NCI-H2029 (cell line): ENCODE data around the gene CLDN11.

Source experiments
- DNase-seq: peaks from one replicate; lab custom pipeline; 2025; lab: John Stamatoyannopoulos, UW

The CLDN11 gene

GRCh38 chr3:170470063-170471016, 51.7 kb downstream of the CLDN11 start:
- DNase-seq = no peak

- no peak for DNase-seq
These were observed 52.5 kb downstream of the CLDN11 start for GRCh38 chr3:170471149-170471548.

GRCh38 chr3:170473358-170473757, 54.7 kb downstream of the CLDN11 start:
- DNase-seq = no peak

- DNase-seq = no peak
These were observed 56.5 kb downstream of the CLDN11 start for GRCh38 chr3:170475092-170475685.

- DNase-seq = no peak
These were observed 57.6 kb downstream of the CLDN11 start for GRCh38 chr3:170476291-170476690.

- DNase-seq = no peak
These were observed 58.7 kb downstream of the CLDN11 start for GRCh38 chr3:170477395-170477794.

GRCh38 chr3:170480111-170480510, 61.4 kb downstream of the CLDN11 start:
- DNase-seq = no peak

- no peak for DNase-seq
These were observed 63.5 kb downstream of the CLDN11 start for GRCh38 chr3:170482199-170482598.

- no peak for DNase-seq
These were observed 65.0 kb downstream of the CLDN11 start for GRCh38 chr3:170483485-170484262.
